ENCODE measurements around the gene SLC6A19.

Gene SLC6A19

DNA sequence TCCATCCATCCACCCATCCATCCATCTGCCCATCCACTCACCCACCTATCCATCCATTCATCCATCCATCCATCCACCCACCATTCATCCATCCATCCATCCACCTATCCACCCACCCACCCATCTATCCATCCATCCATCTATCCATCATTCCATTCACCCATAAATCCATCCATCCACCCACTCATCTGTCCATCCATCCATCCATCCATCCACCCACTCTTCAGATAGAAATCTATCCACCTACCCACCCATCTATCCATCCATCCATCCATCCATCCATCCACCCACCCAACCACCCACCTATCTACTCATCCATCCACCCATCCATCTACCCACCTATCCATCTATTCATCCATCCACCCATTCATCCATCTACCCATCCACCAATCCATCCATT is 35.0 kb upstream of the SLC6A19 start:
- no peak overlapping the region for H2BK120ac ChIP-seq (ENCODE audit: low read depth, low read length)

DNA sequence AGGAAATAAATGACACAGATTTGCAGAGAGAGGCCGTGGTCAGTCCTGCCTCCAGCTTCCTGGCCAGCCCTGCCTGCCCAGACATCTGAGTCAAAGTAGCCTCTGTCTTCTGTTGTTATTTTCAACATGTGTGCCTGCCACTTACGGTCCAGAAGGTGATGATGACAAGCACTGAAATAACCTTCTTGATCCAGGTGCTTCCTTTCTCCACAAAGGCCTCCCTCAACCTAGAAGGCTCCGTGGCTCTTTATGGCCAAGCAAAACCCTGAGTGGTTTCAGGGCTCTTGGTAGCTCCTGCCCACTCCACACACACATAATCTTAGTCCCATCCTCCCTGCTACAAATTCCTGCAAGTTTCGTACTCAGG is 34.1 kb upstream of the SLC6A19 start:
- H3K9ac ChIP-seq (ENCODE audit: low read length), result no peak overlapping the region
- peaks cover 28 to 68% of the 10 kb centered on the region in 2 experiments for H3K27me3 ChIP-seq (ENCODE audit: control insufficient read depth in 1 of 2, insufficient read depth in 1 of 2, low read length in 2 of 2)
- no peak overlapping the region for H3K4ac ChIP-seq (ENCODE audit: low read depth in 1 of 2, low read length in 2 of 2)
- no peak overlapping the region for H2AFZ ChIP-seq (ENCODE audit: low read depth, low read length)
- no peaks in the 10 kb centered on the region for H3K9me3 ChIP-seq (ENCODE audit: control insufficient read depth, low read length)
- no peak overlapping the region for H3K4me2 ChIP-seq (ENCODE audit: low read length, poor library complexity, severe bottlenecking)
- no peak overlapping the region for H3K4me3 ChIP-seq (ENCODE audit: insufficient read depth in 1 of 2, low read depth in 1 of 2, low read length in 2 of 2)
- no peaks in the 10 kb centered on the region for H3K79me1 ChIP-seq (replicated peaks; ENCODE audit: low read length, poor library complexity, severe bottlenecking)
- DNase-seq, result no peak
- no peak overlapping the region for H2AK5ac ChIP-seq (ENCODE audit: low read length, severe bottlenecking)
- H3K14ac ChIP-seq (ENCODE audit: low read length in 2 of 2), result no peak overlapping the region
- H2BK120ac ChIP-seq (ENCODE audit: low read depth, low read length), result no peak overlapping the region
- WGBS, result 45% methylated on average over 4 of the region's 4 CpGs
- H3K18ac ChIP-seq (ENCODE audit: low read depth in 1 of 2, low read length in 2 of 2), result no peak overlapping the region
- H3K4me1 ChIP-seq (ENCODE audit: control insufficient read depth, insufficient read depth, low read depth, low read length), result peaks cover 4% of the 10 kb centered on the region
- no peak overlapping the region for H3K23ac ChIP-seq (ENCODE audit: low read length in 2 of 2)
- no peaks in the 10 kb centered on the region for H3K36me3 ChIP-seq (ENCODE audit: control insufficient read depth in 1 of 2, insufficient read depth in 2 of 2, low read depth in 1 of 2, low read length in 2 of 2)
- H2BK12ac ChIP-seq (ENCODE audit: low read length in 2 of 2), result no peak overlapping the region
- H2BK15ac ChIP-seq (ENCODE audit: low read depth, poor library complexity, severe bottlenecking), result no peak overlapping the region
- H3K27ac ChIP-seq (ENCODE audit: low read length, poor library complexity, severe bottlenecking), result no peak overlapping the region
- H4K91ac ChIP-seq (ENCODE audit: low read length), result no peak overlapping the region
- no peak overlapping the region for H4K8ac ChIP-seq (ENCODE audit: low read length)
- no peak overlapping the region for H2BK5ac ChIP-seq (ENCODE audit: low read depth, low read length, poor library complexity, severe bottlenecking)

More for the DNA sequence above, 35.0 kb upstream of the SLC6A19 start:
- peaks cover 28 to 77% of the 10 kb centered on the region in 2 experiments for H3K27me3 ChIP-seq (ENCODE audit: control insufficient read depth in 1 of 2, insufficient read depth in 1 of 2, low read length in 2 of 2)
- H3K4ac ChIP-seq (ENCODE audit: low read depth in 1 of 2, low read length in 2 of 2), result no peak overlapping the region
- no peak overlapping the region for H3K4me3 ChIP-seq (ENCODE audit: insufficient read depth in 1 of 2, low read depth in 1 of 2, low read length in 2 of 2)
- H2AFZ ChIP-seq (ENCODE audit: low read depth, low read length), result no peak overlapping the region
- no peaks in the 10 kb centered on the region for H3K9me3 ChIP-seq (ENCODE audit: control insufficient read depth, low read length)
- no peak overlapping the region for H2BK12ac ChIP-seq (ENCODE audit: low read length in 2 of 2)
- no peak overlapping the region for H2BK5ac ChIP-seq (ENCODE audit: low read depth, low read length, poor library complexity, severe bottlenecking)
- H4K8ac ChIP-seq (ENCODE audit: low read length), result no peak overlapping the region
- H2AK5ac ChIP-seq (ENCODE audit: low read length, severe bottlenecking), result no peak overlapping the region
- H3K18ac ChIP-seq (ENCODE audit: low read depth in 1 of 2, low read length in 2 of 2), result no peak overlapping the region
- H2BK15ac ChIP-seq (ENCODE audit: low read depth, poor library complexity, severe bottlenecking), result no peak overlapping the region
- H3K27ac ChIP-seq (ENCODE audit: low read length, poor library complexity, severe bottlenecking), result no peak overlapping the region
- DNase-seq, result no peak
- no peaks in the 10 kb centered on the region for H3K36me3 ChIP-seq (ENCODE audit: control insufficient read depth in 1 of 2, insufficient read depth in 2 of 2, low read depth in 1 of 2, low read length in 2 of 2)
- no peak overlapping the region for H3K9ac ChIP-seq (ENCODE audit: low read length)
- H3K14ac ChIP-seq (ENCODE audit: low read length in 2 of 2), result no peak overlapping the region
- no peak overlapping the region for H3K23ac ChIP-seq (ENCODE audit: low read length in 2 of 2)
- peaks cover 4% of the 10 kb centered on the region for H3K4me1 ChIP-seq (ENCODE audit: control insufficient read depth, insufficient read depth, low read depth, low read length)
- no peak overlapping the region for H3K4me2 ChIP-seq (ENCODE audit: low read length, poor library complexity, severe bottlenecking)
- no peak overlapping the region for H4K91ac ChIP-seq (ENCODE audit: low read length)
- no peaks in the 10 kb centered on the region for H3K79me1 ChIP-seq (replicated peaks; ENCODE audit: low read length, poor library complexity, severe bottlenecking)

DNA sequence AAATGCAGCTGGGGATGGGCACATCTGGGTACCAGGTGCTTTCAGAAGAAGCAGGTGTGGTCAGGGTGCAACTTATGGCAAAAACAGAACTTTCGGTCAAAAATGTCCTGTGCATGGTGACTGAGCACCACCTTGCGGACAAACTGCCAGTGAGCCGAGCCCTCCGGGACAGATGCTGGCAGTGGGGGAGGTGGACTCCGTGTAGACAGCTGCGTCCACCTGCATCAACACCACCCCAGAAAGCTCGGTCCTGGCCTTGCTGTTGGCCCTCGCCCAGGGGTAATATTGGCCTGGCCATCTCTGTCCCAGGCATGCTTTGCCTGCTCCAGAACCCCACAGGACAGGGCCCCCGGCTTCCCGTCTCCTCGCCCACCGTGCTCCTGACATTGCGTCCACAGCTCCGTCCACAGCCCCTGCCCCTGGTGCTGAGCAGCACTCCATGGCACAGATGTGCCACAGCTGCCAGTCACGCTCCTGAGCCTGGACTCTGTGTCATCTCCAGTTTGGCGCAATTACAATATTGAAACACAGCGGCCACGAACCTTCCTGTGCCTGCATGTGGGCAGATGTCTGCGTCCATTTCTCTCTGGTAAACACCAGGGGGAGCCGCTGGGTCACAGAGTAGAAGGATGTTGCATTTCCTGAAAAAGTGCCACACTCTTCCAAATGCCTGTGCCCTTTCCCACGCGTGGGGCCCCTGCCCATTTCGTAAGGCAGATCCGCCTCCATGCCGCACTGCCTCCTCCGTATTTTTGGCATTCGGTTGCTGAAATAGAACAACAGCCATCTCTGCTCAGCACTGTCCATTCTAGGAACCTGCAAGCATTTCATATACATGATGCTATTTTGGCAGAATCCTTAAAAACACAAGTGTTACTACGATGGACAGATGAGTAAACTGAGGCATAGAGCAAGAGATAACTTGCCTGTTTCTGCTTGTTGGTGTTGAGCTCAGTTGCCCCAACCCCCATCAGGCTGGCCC is 33.4 kb upstream of the SLC6A19 start:
- H2AFZ ChIP-seq (ENCODE audit: low read depth, low read length), result no peak overlapping the region
- H3K4ac ChIP-seq (ENCODE audit: low read depth in 1 of 2, low read length in 2 of 2), result no peak overlapping the region
- peak overlapping the region in 1 of 2 experiments; percentile 45 for H3K4me3 ChIP-seq (ENCODE audit: insufficient read depth in 1 of 2, low read depth in 1 of 2, low read length in 2 of 2)
- no peak overlapping the region for H2BK5ac ChIP-seq (ENCODE audit: low read depth, low read length, poor library complexity, severe bottlenecking)
- no peak overlapping the region for H3K14ac ChIP-seq (ENCODE audit: low read length in 2 of 2)
- H3K27me3 ChIP-seq (ENCODE audit: control insufficient read depth in 1 of 2, insufficient read depth in 1 of 2, low read length in 2 of 2), result peaks cover 24 to 63% of the 10 kb centered on the region in 2 experiments
- no peak overlapping the region for H3K23ac ChIP-seq (ENCODE audit: low read length in 2 of 2)
- H2BK120ac ChIP-seq (ENCODE audit: low read depth, low read length), result no peak overlapping the region
- H4K91ac ChIP-seq (ENCODE audit: low read length), result no peak overlapping the region
- no peak overlapping the region for H2AK5ac ChIP-seq (ENCODE audit: low read length, severe bottlenecking)
- no peak overlapping the region for H3K18ac ChIP-seq (ENCODE audit: low read depth in 1 of 2, low read length in 2 of 2)
- no peaks in the 10 kb centered on the region for H3K79me1 ChIP-seq (replicated peaks; ENCODE audit: low read length, poor library complexity, severe bottlenecking)
- H4K8ac ChIP-seq (ENCODE audit: low read length), result no peak overlapping the region
- H3K9me3 ChIP-seq (ENCODE audit: control insufficient read depth, low read length), result no peaks in the 10 kb centered on the region
- H2BK12ac ChIP-seq (ENCODE audit: low read length in 2 of 2), result no peak overlapping the region
- no peaks in the 10 kb centered on the region for H3K36me3 ChIP-seq (ENCODE audit: control insufficient read depth in 1 of 2, insufficient read depth in 2 of 2, low read depth in 1 of 2, low read length in 2 of 2)
- H3K4me2 ChIP-seq (ENCODE audit: low read length, poor library complexity, severe bottlenecking), result no peak overlapping the region
- peaks cover 4% of the 10 kb centered on the region for H3K4me1 ChIP-seq (ENCODE audit: control insufficient read depth, insufficient read depth, low read depth, low read length)
- DNase-seq, result peak; percentile 78
- H3K27ac ChIP-seq (ENCODE audit: low read length, poor library complexity, severe bottlenecking), result no peak overlapping the region
- no peak overlapping the region for H2BK15ac ChIP-seq (ENCODE audit: low read depth, poor library complexity, severe bottlenecking)
- 25% methylated on average over 28 of the region's 28 CpGs for WGBS
- no peak overlapping the region for H3K9ac ChIP-seq (ENCODE audit: low read length)

DNA sequence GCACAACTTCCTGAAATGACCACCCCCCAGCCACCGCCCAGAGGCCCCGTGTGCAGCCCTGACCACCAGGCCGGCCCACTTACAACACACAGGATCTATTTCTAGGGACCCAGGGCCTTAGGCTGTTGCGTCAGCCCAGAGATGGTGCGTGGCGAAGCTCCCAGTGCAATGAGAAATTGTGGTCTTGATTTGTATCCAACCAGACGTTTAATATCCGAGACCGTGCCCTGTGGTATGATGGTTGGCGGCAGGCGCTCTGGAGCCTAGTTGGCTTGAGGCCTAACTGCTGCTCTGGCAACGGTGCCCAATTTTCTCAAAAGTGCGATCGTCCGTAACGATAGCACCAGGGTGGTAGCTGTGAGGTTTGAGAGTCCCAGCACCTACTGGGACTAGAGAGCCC is 32.6 kb upstream of the SLC6A19 start:
- 93% methylated on average over 16 of the region's 16 CpGs for WGBS

More for the DNA sequence above, 32.6 kb upstream of the SLC6A19 start:
- Histone ChIP-seq H3K4ac (ENCODE audit: low read depth in 1 of 2, low read length in 2 of 2) (no peak overlapping the region), H4K91ac (ENCODE audit: low read length) (no peak overlapping the region), H3K27me3 (ENCODE audit: control insufficient read depth in 1 of 2, insufficient read depth in 1 of 2, low read length in 2 of 2) (peaks cover 17 to 56% of the 10 kb centered on the region in 2 experiments), H3K4me3 (ENCODE audit: insufficient read depth in 1 of 2, low read depth in 1 of 2, low read length in 2 of 2) (no peak overlapping the region), H3K36me3 (ENCODE audit: control insufficient read depth in 1 of 2, insufficient read depth in 2 of 2, low read depth in 1 of 2, low read length in 2 of 2) (no peaks in the 10 kb centered on the region), H3K14ac (ENCODE audit: low read length in 2 of 2) (no peak overlapping the region), H2BK120ac (ENCODE audit: low read depth, low read length) (no peak overlapping the region), H3K9me3 (ENCODE audit: control insufficient read depth, low read length) (no peaks in the 10 kb centered on the region), H4K8ac (ENCODE audit: low read length) (no peak overlapping the region), H3K27ac (ENCODE audit: low read length, poor library complexity, severe bottlenecking) (no peak overlapping the region), H2BK12ac (ENCODE audit: low read length in 2 of 2) (no peak overlapping the region), H3K79me1 (replicated peaks; ENCODE audit: low read length, poor library complexity, severe bottlenecking) (no peaks in the 10 kb centered on the region), H2AK5ac (ENCODE audit: low read length, severe bottlenecking) (no peak overlapping the region), H2BK15ac (ENCODE audit: low read depth, poor library complexity, severe bottlenecking) (no peak overlapping the region), H2BK5ac (ENCODE audit: low read depth, low read length, poor library complexity, severe bottlenecking) (no peak overlapping the region), H2AFZ (ENCODE audit: low read depth, low read length) (no peak overlapping the region), H3K18ac (ENCODE audit: low read depth in 1 of 2, low read length in 2 of 2) (no peak overlapping the region), H3K23ac (ENCODE audit: low read length in 2 of 2) (no peak overlapping the region), H3K4me1 (ENCODE audit: control insufficient read depth, insufficient read depth, low read depth, low read length) (peaks cover 4% of the 10 kb centered on the region), H3K4me2 (ENCODE audit: low read length, poor library complexity, severe bottlenecking) (no peak overlapping the region), H3K9ac (ENCODE audit: low read length) (no peak overlapping the region)
- DNase-seq, result no peak

Measured in mesenchymal stem cell (in vitro differentiated cells and primary cell).